ENCODE data around the gene RAB8B. TPM values are rescaled to one million over a fixed set of nuclear protein-coding genes. Genes with fewer than 3 reads are reported as not detected.

RAB8B gene
- total and polyA plus RNA-seq, 7 donors, result 2.5 to 18.1 (median 5.4) TPM

DNA sequence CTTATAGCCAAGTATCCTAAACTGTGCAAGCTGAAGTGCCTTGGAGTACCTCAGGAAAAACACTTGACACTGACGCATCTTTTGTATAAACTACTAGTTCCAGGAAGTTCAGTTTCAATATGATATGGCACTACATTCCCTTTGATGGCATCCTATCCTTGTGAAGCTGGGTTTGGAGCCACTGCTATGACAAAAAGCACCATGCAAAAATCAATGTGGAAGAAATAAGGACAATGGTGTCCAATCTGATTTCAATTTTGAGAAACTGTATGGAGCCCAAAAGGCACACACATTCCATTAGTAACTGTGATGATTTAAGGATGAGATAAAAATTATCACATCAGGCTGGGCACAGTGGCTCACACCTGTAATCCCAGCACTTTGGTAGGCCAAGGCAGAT, 37.7 kb upstream of the RAB8B start:
- ATAC-seq (no peak), DNase-seq (no peak)
- Histone ChIP-seq H3K27me3 (ENCODE audit: insufficient read depth in 3 of 3, low read length in 2 of 3) (no peaks in the 10 kb centered on the region), H3K9me3 (no peaks in the 10 kb centered on the region), H3K36me3 (ENCODE audit: insufficient read depth in 1 of 2, low read depth in 1 of 2) (peaks cover 4 to 77% of the 10 kb centered on the region in 2 donors), H3K4me3 (no peak overlapping the region), H3K27ac (no peak overlapping the region), H3K4me1 (peaks cover 23% of the 10 kb centered on the region)
- intact Hi-C loops (cut with DNase I), result loop anchor here in 1 of 2 donors (10.0 kb wide), 1 partner anchor 123 kb away; the partner anchor contains the start of gene APH1B
- 94 to 97% (median 95%) methylated on average over 1 of the region's 1 CpG for WGBS, 3 donors
- TF ChIP-seq, protein P1, sequence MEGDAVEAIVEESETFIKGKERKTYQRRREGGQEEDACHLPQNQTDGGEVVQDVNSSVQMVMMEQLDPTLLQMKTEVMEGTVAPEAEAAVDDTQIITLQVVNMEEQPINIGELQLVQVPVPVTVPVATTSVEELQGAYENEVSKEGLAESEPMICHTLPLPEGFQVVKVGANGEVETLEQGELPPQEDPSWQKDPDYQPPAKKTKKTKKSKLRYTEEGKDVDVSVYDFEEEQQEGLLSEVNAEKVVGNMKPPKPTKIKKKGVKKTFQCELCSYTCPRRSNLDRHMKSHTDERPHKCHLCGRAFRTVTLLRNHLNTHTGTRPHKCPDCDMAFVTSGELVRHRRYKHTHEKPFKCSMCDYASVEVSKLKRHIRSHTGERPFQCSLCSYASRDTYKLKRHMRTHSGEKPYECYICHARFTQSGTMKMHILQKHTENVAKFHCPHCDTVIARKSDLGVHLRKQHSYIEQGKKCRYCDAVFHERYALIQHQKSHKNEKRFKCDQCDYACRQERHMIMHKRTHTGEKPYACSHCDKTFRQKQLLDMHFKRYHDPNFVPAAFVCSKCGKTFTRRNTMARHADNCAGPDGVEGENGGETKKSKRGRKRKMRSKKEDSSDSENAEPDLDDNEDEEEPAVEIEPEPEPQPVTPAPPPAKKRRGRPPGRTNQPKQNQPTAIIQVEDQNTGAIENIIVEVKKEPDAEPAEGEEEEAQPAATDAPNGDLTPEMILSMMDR (IDR thresholded peaks at IDR 0.05), result no peak

DNA sequence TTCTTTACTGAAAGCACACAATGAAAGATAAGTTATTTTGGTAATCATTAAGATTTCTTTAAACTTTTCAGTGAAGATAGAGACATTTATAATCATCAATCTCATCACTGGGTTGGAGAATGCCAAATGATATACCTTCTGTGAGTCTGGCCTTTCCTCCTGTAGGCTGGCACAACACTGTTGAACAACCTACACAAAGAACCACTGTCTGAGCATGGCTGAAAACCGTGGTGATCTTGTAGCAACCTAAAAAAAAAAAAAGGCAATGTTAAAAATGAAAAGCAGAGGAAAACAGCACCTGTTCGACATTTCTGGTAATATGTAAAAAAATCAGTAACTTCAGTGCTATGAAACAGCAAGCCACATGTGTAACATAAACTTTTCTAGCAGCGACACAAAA, 33.9 kb upstream of the RAB8B start:
- H3K27ac ChIP-seq, result peak overlapping the region; percentile 99

DNA sequence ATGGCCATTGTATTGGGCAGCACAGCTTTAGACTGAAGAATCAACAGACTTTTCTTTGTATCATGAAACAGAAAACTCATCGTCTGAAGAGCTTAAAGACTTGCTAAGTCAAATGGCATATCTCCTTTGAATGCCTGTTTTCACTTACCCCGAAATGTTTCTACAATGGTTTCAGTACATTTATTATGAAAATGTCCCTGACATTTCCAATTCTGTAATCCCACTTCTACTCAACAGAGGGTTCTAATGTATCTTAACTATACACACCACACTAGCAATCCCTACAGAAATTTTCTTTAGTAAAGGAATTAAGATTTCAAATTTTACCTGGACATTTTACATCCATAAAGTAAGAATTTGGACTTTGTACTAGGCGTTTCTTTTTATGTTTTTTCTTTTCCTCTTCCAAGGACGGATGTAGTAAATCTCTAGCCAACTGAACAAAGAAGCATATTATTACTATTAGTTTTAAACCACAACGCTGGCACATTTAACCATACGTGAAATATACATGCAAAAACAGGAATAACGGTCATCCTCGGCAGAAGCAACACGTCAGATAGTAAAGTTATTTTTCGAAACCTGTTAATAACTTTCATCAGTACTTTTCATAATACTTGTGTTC, 33.2 kb upstream of the RAB8B start:
- no peaks in the 10 kb centered on the region for H3K9me3 ChIP-seq
- H3K27me3 ChIP-seq (ENCODE audit: insufficient read depth in 3 of 3, low read length in 2 of 3), result no peaks in the 10 kb centered on the region
- H3K4me1 ChIP-seq, result peaks cover 18% of the 10 kb centered on the region
- ATAC-seq (no peak), DNase-seq (no peak)
- WGBS, 3 donors, result 7 to 11% (median 7%) methylated on average over 10 of the region's 10 CpGs
- intact Hi-C loops (cut with DNase I), result loop anchor here in 1 of 2 donors (5.0 to 10.0 kb wide), 2 partner anchors 34 to 119 kb away; partner anchors contain the start of genes APH1B and LACTB
- peak overlapping the region; percentile 93 for H3K4me3 ChIP-seq
- H3K27ac ChIP-seq, result peak overlapping the region; percentile 99
- H3K36me3 ChIP-seq (ENCODE audit: insufficient read depth in 1 of 2, low read depth in 1 of 2), result peaks cover 4 to 56% of the 10 kb centered on the region in 2 donors
- TF ChIP-seq, protein P1 (IDR thresholded peaks at IDR 0.05), result no peak

More for the DNA sequence above, 33.9 kb upstream of the RAB8B start:
- TF ChIP-seq, protein P1 (IDR thresholded peaks at IDR 0.05), result no peak
- ATAC-seq (no peak), DNase-seq (no peak)
- intact Hi-C loops (cut with DNase I), result loop anchor here in 1 of 2 donors (5.0 to 10.0 kb wide), 2 partner anchors 33 to 119 kb away; partner anchors contain the start of genes APH1B and LACTB
- WGBS, 3 donors, result 62 to 69% (median 66%) methylated on average over 3 of the region's 3 CpGs
- Histone ChIP-seq H3K9me3 (no peaks in the 10 kb centered on the region), H3K27me3 (ENCODE audit: insufficient read depth in 3 of 3, low read length in 2 of 3) (no peaks in the 10 kb centered on the region), H3K36me3 (ENCODE audit: insufficient read depth in 1 of 2, low read depth in 1 of 2) (peaks cover 4 to 52% of the 10 kb centered on the region in 2 donors), H3K4me3 (peak overlapping the region; percentile 93), H3K4me1 (peaks cover 18% of the 10 kb centered on the region)

DNA sequence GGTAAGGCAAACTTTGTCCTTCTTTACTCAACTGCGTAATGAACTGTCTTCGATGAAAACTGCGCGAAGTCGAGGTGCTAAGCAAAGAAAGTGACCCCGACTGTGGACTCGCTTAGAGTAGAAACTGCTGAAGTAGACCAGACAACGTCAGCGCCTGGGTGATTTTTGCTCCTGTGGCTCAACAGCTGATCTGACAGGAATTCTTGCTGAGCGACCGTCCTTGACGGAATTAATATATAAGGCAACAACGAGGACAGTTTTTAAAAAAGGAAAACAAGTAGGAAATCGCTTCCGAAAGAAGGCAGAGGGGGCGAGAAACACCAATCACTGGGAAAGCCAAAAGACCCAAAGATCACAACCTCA, 32.7 kb upstream of the RAB8B start:
- WGBS, 3 donors, result 0 to 1% (median 0%) methylated on average over 16 of the region's 16 CpGs
- Histone ChIP-seq H3K4me1 (peaks cover 18% of the 10 kb centered on the region), H3K27me3 (ENCODE audit: insufficient read depth in 3 of 3, low read length in 2 of 3) (no peaks in the 10 kb centered on the region), H3K36me3 (ENCODE audit: insufficient read depth in 1 of 2, low read depth in 1 of 2) (peaks cover 4 to 54% of the 10 kb centered on the region in 2 donors), H3K4me3 (peak overlapping the region; percentile 93), H3K27ac (peak overlapping the region; percentile 99), H3K9me3 (no peaks in the 10 kb centered on the region)
- TF ChIP-seq, protein P1 (IDR thresholded peaks at IDR 0.05), result no peak
- ATAC-seq (peak; percentile 37 to 66 (median 52)), DNase-seq (no peak)
- intact Hi-C loops (cut with DNase I), result loop anchor here in 1 of 2 donors (5.0 to 10.0 kb wide), 2 partner anchors 34 to 118 kb away; partner anchors contain the start of genes APH1B and LACTB

All from psoas muscle (tissue), 8 donors.